Measurements from ENCODE around the gene AVL9.

AVL9 gene

GRCh38 chr7:32481176-32481575 is 14.1 kb upstream of the AVL9 start:
- no peaks in the 10 kb centered on the region for H4K20me1 ChIP-seq (ENCODE audit: low read depth, low read length)
- no peaks in the 10 kb centered on the region for H3K27me3 ChIP-seq (ENCODE audit: low read length)
- no peaks in the 10 kb centered on the region for H3K79me2 ChIP-seq (ENCODE audit: insufficient read depth, low read length)
- H3K4me3 ChIP-seq (ENCODE audit: insufficient read depth, low read length, poor library complexity, severe bottlenecking), result no peak overlapping the region
- H3K9ac ChIP-seq (ENCODE audit: low read length), result no peak overlapping the region
- H3K4me2 ChIP-seq (ENCODE audit: low read depth, low read length, poor library complexity, severe bottlenecking), result no peak overlapping the region
- H3K9me2 ChIP-seq (replicated peaks; ENCODE audit: insufficient read depth, low read length), result no peaks in the 10 kb centered on the region
- no peak overlapping the region for H2AFZ ChIP-seq (ENCODE audit: low read depth, low read length, severe bottlenecking)
- H3K27ac ChIP-seq (ENCODE audit: low read depth, low read length), result no peak overlapping the region
- no peak for TF ChIP-seq EZH2phosphoT487 (conservative IDR thresholded peaks at IDR 0.05; ENCODE audit: low read length)
- TF ChIP-seq CTCF (IDR thresholded peaks at IDR 0.05; ENCODE audit: insufficient read depth, low read length, poor library complexity, severe bottlenecking), result no peak
- H3K9me3 ChIP-seq (ENCODE audit: insufficient read depth, low read length), result no peaks in the 10 kb centered on the region
- no peaks in the 10 kb centered on the region for H3F3A ChIP-seq (ENCODE audit: insufficient read depth)
- peaks cover 3% of the 10 kb centered on the region; the same call in 1 of the 2 replicates for H3K36me3 ChIP-seq (ENCODE audit: low read length)

DNA sequence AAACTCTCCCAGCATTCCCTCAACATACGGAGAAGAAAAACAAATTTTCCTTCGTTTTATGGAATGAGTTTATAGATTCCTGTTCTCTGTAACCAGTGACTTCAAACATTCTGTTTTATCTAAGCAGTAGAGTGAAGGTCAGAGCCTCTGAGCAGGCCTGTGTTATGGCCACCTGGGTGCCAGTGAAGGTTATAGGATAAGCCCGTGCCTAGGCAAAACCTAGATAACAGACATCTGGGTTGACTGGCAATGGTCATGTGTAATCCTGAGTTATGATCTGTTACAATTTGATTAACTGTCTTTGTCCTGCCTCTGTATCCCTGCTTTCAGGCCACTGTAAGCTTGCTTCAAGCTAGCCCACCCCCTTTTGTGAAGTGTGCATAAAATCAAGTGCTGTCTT is 13.4 kb upstream of the AVL9 start:
- H3K9me3 ChIP-seq (ENCODE audit: insufficient read depth, low read length), result no peaks in the 10 kb centered on the region
- peaks cover 10% of the 10 kb centered on the region; the same call in 1 of the 2 replicates for H3K36me3 ChIP-seq (ENCODE audit: low read length)
- no peak overlapping the region for H3K27ac ChIP-seq (ENCODE audit: low read depth, low read length)
- no peak overlapping the region for H3K4me3 ChIP-seq (ENCODE audit: insufficient read depth, low read length, poor library complexity, severe bottlenecking)
- no peak overlapping the region for H3K9ac ChIP-seq (ENCODE audit: low read length)
- peaks cover 6% of the 10 kb centered on the region; the same call in 1 of the 2 replicates for H3F3A ChIP-seq (ENCODE audit: insufficient read depth)
- TF ChIP-seq CTCF (IDR thresholded peaks at IDR 0.05; ENCODE audit: insufficient read depth, low read length, poor library complexity, severe bottlenecking) (no peak), EZH2phosphoT487 (conservative IDR thresholded peaks at IDR 0.05; ENCODE audit: low read length) (no peak)
- no peaks in the 10 kb centered on the region for H3K9me2 ChIP-seq (replicated peaks; ENCODE audit: insufficient read depth, low read length)
- H3K27me3 ChIP-seq (ENCODE audit: low read length), result no peaks in the 10 kb centered on the region
- H3K4me2 ChIP-seq (ENCODE audit: low read depth, low read length, poor library complexity, severe bottlenecking), result no peak overlapping the region
- 0 out of 2 replicates have a peak, but pooled peaks cover 3% of the 10 kb centered on the region for H4K20me1 ChIP-seq (ENCODE audit: low read depth, low read length)
- H3K79me2 ChIP-seq (ENCODE audit: insufficient read depth, low read length), result no peaks in the 10 kb centered on the region
- H2AFZ ChIP-seq (ENCODE audit: low read depth, low read length, severe bottlenecking), result no peak overlapping the region

DNA sequence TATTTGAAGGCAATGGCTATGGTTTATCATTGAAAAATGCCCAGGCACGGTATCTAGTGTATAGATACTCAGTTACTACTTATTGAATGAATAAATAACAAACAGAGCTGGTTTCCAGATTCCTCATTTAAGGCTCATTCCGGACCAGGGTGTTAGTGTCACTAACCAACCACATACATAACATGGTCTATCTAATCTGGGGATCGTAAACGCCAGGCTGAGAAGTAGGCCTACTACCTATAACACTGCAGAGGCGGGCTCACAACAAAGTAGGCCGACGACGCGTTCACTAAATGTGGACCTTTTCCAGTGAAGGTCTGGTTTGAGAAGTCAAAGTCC is 5.5 kb upstream of the AVL9 start:
- peaks cover 16% of the 10 kb centered on the region; the same call in 1 of the 2 replicates for H3K36me3 ChIP-seq (ENCODE audit: low read length)
- H3K27me3 ChIP-seq (ENCODE audit: low read length), result no peaks in the 10 kb centered on the region
- peak overlapping the region; percentile 66 for H3K9ac ChIP-seq (ENCODE audit: low read length)
- H3K79me2 ChIP-seq (ENCODE audit: insufficient read depth, low read length), result peaks cover 12% of the 10 kb centered on the region
- H3K4me3 ChIP-seq (ENCODE audit: insufficient read depth, low read length, poor library complexity, severe bottlenecking), result peak overlapping the region; percentile 60
- H3K4me2 ChIP-seq (ENCODE audit: low read depth, low read length, poor library complexity, severe bottlenecking), result peak overlapping the region; percentile 76
- H4K20me1 ChIP-seq (ENCODE audit: low read depth, low read length), result 0 out of 2 replicates have a peak, but pooled peaks cover 3% of the 10 kb centered on the region
- peak overlapping the region; percentile 68 for H2AFZ ChIP-seq (ENCODE audit: low read depth, low read length, severe bottlenecking)
- peak overlapping the region; percentile 35 for H3K27ac ChIP-seq (ENCODE audit: low read depth, low read length)
- H3K9me3 ChIP-seq (ENCODE audit: insufficient read depth, low read length), result no peaks in the 10 kb centered on the region
- peaks cover 22% of the 10 kb centered on the region for H3F3A ChIP-seq (ENCODE audit: insufficient read depth)
- H3K9me2 ChIP-seq (replicated peaks; ENCODE audit: insufficient read depth, low read length), result no peaks in the 10 kb centered on the region
- no peak for TF ChIP-seq EZH2phosphoT487 (conservative IDR thresholded peaks at IDR 0.05; ENCODE audit: low read length)
- TF ChIP-seq CTCF (IDR thresholded peaks at IDR 0.05; ENCODE audit: insufficient read depth, low read length, poor library complexity, severe bottlenecking), result no peak
